ENCODE results near the gene BABAM2.

The BABAM2 gene

DNA sequence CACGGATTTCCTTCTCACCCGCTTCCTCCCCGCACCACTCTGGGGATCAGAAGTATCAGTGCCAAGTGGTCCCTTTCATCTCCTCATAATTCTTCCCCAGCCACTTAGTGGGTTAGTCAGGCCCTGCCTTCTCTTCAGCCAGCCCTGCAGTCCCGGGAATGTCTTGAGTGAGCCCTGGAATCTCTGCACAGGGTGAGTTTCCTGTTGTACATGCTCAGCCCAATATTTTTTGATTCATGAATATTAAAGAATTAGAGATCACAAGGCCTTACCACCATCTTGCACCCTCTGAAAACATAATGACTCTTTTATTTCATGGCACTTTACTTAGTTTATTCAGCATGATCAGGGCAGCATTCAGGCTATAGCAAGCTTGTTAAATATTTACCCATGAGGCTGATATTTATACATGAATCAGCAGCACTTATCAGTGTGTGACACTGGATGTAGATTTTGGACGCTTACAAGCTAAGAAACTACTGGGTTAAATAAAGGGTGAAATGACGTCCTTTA is 342.7 kb downstream of the BABAM2 start:
- Histone ChIP-seq H3K4me2 (ENCODE audit: low read depth, low read length, poor library complexity, severe bottlenecking) (no peak overlapping the region), H4K20me1 (ENCODE audit: low read depth, low read length) (no peaks in the 10 kb centered on the region), H3K9me2 (replicated peaks; ENCODE audit: insufficient read depth, low read length) (no peaks in the 10 kb centered on the region)

DNA sequence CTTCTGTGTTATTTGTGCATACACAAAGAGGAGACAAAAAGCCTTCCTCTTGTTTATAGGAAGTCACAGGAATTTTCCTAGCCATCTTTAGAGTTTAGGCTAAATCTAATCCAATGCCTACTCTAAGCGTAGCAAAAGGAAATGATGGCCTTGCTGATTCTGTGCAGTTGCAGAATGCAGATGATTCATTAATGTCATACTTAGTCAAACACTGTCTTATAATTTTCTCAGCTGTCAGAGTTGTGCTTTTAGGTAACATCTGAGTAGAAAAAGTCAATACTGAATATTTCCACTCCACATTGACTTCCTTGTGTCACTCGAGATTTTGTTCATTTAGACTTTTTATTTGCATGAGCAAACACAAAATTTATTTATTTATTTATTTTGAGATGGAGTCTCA is 344.3 kb downstream of the BABAM2 start:
- H3K79me2 ChIP-seq (ENCODE audit: insufficient read depth, low read length) = no peaks in the 10 kb centered on the region
- H2AFZ ChIP-seq (ENCODE audit: low read depth, low read length, severe bottlenecking) = no peak overlapping the region
- H3F3A ChIP-seq (ENCODE audit: insufficient read depth) = no peaks in the 10 kb centered on the region
- no peak for TF ChIP-seq EZH2phosphoT487 (conservative IDR thresholded peaks at IDR 0.05; ENCODE audit: low read length)
- TF ChIP-seq, protein P1, sequence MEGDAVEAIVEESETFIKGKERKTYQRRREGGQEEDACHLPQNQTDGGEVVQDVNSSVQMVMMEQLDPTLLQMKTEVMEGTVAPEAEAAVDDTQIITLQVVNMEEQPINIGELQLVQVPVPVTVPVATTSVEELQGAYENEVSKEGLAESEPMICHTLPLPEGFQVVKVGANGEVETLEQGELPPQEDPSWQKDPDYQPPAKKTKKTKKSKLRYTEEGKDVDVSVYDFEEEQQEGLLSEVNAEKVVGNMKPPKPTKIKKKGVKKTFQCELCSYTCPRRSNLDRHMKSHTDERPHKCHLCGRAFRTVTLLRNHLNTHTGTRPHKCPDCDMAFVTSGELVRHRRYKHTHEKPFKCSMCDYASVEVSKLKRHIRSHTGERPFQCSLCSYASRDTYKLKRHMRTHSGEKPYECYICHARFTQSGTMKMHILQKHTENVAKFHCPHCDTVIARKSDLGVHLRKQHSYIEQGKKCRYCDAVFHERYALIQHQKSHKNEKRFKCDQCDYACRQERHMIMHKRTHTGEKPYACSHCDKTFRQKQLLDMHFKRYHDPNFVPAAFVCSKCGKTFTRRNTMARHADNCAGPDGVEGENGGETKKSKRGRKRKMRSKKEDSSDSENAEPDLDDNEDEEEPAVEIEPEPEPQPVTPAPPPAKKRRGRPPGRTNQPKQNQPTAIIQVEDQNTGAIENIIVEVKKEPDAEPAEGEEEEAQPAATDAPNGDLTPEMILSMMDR (IDR thresholded peaks at IDR 0.05; ENCODE audit: insufficient read depth, low read length, poor library complexity, severe bottlenecking) = no peak
- no peak overlapping the region for H3K4me3 ChIP-seq (ENCODE audit: insufficient read depth, low read length, poor library complexity, severe bottlenecking)
- no peaks in the 10 kb centered on the region for H3K9me2 ChIP-seq (replicated peaks; ENCODE audit: insufficient read depth, low read length)
- no peak overlapping the region for H3K9ac ChIP-seq (ENCODE audit: low read length)
- H4K20me1 ChIP-seq (ENCODE audit: low read depth, low read length) = no peaks in the 10 kb centered on the region
- no peaks in the 10 kb centered on the region for H3K27me3 ChIP-seq (ENCODE audit: low read length)
- no peaks in the 10 kb centered on the region for H3K9me3 ChIP-seq (ENCODE audit: insufficient read depth, low read length)
- H3K27ac ChIP-seq (ENCODE audit: low read depth, low read length) = no peak overlapping the region
- H3K36me3 ChIP-seq (ENCODE audit: low read length) = no peaks in the 10 kb centered on the region
- H3K4me2 ChIP-seq (ENCODE audit: low read depth, low read length, poor library complexity, severe bottlenecking) = no peak overlapping the region

More for the DNA sequence above, 342.7 kb downstream of the BABAM2 start:
- Histone ChIP-seq H3K27ac (ENCODE audit: low read depth, low read length) (no peak overlapping the region), H3K79me2 (ENCODE audit: insufficient read depth, low read length) (no peaks in the 10 kb centered on the region), H2AFZ (ENCODE audit: low read depth, low read length, severe bottlenecking) (no peak overlapping the region), H3K9ac (ENCODE audit: low read length) (no peak overlapping the region), H3K4me3 (ENCODE audit: insufficient read depth, low read length, poor library complexity, severe bottlenecking) (no peak overlapping the region), H3K9me3 (ENCODE audit: insufficient read depth, low read length) (no peaks in the 10 kb centered on the region), H3F3A (ENCODE audit: insufficient read depth) (no peaks in the 10 kb centered on the region), H3K27me3 (ENCODE audit: low read length) (no peaks in the 10 kb centered on the region), H3K36me3 (ENCODE audit: low read length) (no peaks in the 10 kb centered on the region)
- no peak for TF ChIP-seq EZH2phosphoT487 (conservative IDR thresholded peaks at IDR 0.05; ENCODE audit: low read length)
- TF ChIP-seq, protein P1 (IDR thresholded peaks at IDR 0.05; ENCODE audit: insufficient read depth, low read length, poor library complexity, severe bottlenecking) = no peak

DNA sequence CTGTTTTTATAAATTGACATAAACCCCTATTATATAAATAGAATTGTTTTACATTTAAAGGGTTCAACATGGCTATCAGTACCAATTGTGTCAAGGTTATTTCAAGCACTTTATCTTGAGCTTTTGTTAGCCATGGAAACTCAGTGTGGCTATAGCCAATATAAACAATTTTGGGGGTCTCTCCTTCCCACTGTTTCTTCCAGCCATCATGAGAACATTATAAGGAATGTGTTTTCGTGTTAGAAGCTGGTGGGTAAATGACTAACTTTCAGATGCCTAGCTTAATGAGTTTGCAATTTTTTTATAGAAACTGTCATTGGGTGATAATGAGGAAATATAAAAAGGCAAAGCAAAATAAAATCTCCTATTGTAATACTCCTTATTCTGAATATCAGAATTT is 348.7 kb downstream of the BABAM2 start:
- Histone ChIP-seq H3K9me3 (ENCODE audit: insufficient read depth, low read length) (no peaks in the 10 kb centered on the region), H4K20me1 (ENCODE audit: low read depth, low read length) (no peaks in the 10 kb centered on the region), H3K4me3 (ENCODE audit: insufficient read depth, low read length, poor library complexity, severe bottlenecking) (no peak overlapping the region), H3K79me2 (ENCODE audit: insufficient read depth, low read length) (no peaks in the 10 kb centered on the region), H3K9me2 (replicated peaks; ENCODE audit: insufficient read depth, low read length) (no peaks in the 10 kb centered on the region), H3K27me3 (ENCODE audit: low read length) (no peaks in the 10 kb centered on the region), H3K36me3 (ENCODE audit: low read length) (no peaks in the 10 kb centered on the region), H3K27ac (ENCODE audit: low read depth, low read length) (no peak overlapping the region), H3K4me2 (ENCODE audit: low read depth, low read length, poor library complexity, severe bottlenecking) (no peak overlapping the region), H2AFZ (ENCODE audit: low read depth, low read length, severe bottlenecking) (no peak overlapping the region), H3K9ac (ENCODE audit: low read length) (no peak overlapping the region), H3F3A (ENCODE audit: insufficient read depth) (no peaks in the 10 kb centered on the region)
- no peak for TF ChIP-seq EZH2phosphoT487 (conservative IDR thresholded peaks at IDR 0.05; ENCODE audit: low read length)

DNA sequence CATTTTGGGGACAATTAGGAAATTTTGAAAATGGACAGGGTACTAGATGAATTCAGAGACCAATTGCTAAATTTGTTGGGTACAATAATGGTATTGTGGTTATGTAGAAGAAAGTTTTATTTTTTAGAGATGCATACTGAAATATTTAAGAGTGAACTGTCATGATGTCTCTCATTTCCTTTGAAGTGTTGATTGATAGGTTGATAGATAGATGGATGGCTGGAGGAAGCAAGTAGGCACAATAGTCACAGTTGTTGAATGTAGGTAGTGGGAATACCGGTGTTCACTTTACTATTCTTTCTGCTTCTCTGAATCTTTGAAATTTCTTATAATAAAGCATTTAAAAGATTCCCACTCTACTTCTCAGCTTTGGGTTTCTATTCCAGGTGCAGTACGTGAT is 350.4 kb downstream of the BABAM2 start:
- no peaks in the 10 kb centered on the region for H3K27me3 ChIP-seq (ENCODE audit: low read length)
- H3K9ac ChIP-seq (ENCODE audit: low read length) = no peak overlapping the region
- no peak overlapping the region for H3K27ac ChIP-seq (ENCODE audit: low read depth, low read length)
- H3K4me3 ChIP-seq (ENCODE audit: insufficient read depth, low read length, poor library complexity, severe bottlenecking) = no peak overlapping the region
- H3K9me2 ChIP-seq (replicated peaks; ENCODE audit: insufficient read depth, low read length) = no peaks in the 10 kb centered on the region
- H3K36me3 ChIP-seq (ENCODE audit: low read length) = no peaks in the 10 kb centered on the region
- no peak overlapping the region for H2AFZ ChIP-seq (ENCODE audit: low read depth, low read length, severe bottlenecking)
- H3K79me2 ChIP-seq (ENCODE audit: insufficient read depth, low read length) = no peaks in the 10 kb centered on the region
- no peaks in the 10 kb centered on the region for H4K20me1 ChIP-seq (ENCODE audit: low read depth, low read length)
- H3F3A ChIP-seq (ENCODE audit: insufficient read depth) = no peaks in the 10 kb centered on the region
- no peak overlapping the region for H3K4me2 ChIP-seq (ENCODE audit: low read depth, low read length, poor library complexity, severe bottlenecking)
- H3K9me3 ChIP-seq (ENCODE audit: insufficient read depth, low read length) = no peaks in the 10 kb centered on the region
- TF ChIP-seq, protein P1 (IDR thresholded peaks at IDR 0.05; ENCODE audit: insufficient read depth, low read length, poor library complexity, severe bottlenecking) = no peak
- no peak for TF ChIP-seq EZH2phosphoT487 (conservative IDR thresholded peaks at IDR 0.05; ENCODE audit: low read length)

Data from SU-DHL-6 (cell line).